Kidney (tissue), 14 donors: ENCODE measurements around the gene ABCC11. TPM values are rescaled to one million over a fixed set of nuclear protein-coding genes. Genes with fewer than 3 reads are reported as not detected.
"Not testable (repeated sequence)": the region's sequence is repeated elsewhere in the genome, so short reads cannot be mapped to it uniquely, and the experiment has no call there.

Experiments used
- DNase-seq, 5 donors: peaks; one replicate each; pipeline ENCODE4 v3.0.0-alpha.2; 2013 to 2020
- FAIRE-seq: peaks from 2 replicates; lab custom pipeline; 2012; peaks lifted over from hg19 to GRCh38; lab: Jason Lieb, UNC
- H3K27ac ChIP-seq, 2 donors: one replicate each; pipeline ENCODE4 v1.7.0; 2013; ENCODE audit warnings: low read depth in 2 of 2, low read length in 2 of 2, inconsistent platforms in 1 of 2
- H3K27me3 ChIP-seq: one replicate; pipeline ENCODE4 v1.7.1; 2013; ENCODE audit warnings: low read length, inconsistent platforms; ENCODE audit not compliant: control insufficient read depth, insufficient read depth
- H3K36me3 ChIP-seq, 3 donors: one replicate each; pipeline versions ENCODE4 v1.7.0 to v1.7.1; 2013; ENCODE audit warnings: low read length in 3 of 3, control low read depth in 1 of 3, inconsistent platforms in 1 of 3; ENCODE audit not compliant: insufficient read depth in 3 of 3, control insufficient read depth in 2 of 3
- H3K4me1 ChIP-seq, 3 donors: one replicate each; pipeline versions ENCODE4 v1.7.0 to v1.7.1; 2013; ENCODE audit warnings: low read length in 3 of 3, inconsistent platforms in 1 of 3, low read depth in 1 of 3; ENCODE audit not compliant: control insufficient read depth in 2 of 3, insufficient read depth in 2 of 3
- H3K4me3 ChIP-seq, 3 donors: one replicate each; pipeline versions ENCODE4 v1.7.0 to v1.8.1; 2013; ENCODE audit warnings: low read length in 3 of 3, control low read depth in 1 of 3, inconsistent platforms in 1 of 3
- H3K9ac ChIP-seq, 3 donors: one replicate each; pipeline versions ENCODE4 v1.7.0 to v1.7.1; 2013; ENCODE audit warnings: low read length in 3 of 3, control low read depth in 1 of 3, inconsistent platforms in 1 of 3
- H3K9me3 ChIP-seq, 3 donors: one replicate each; pipeline versions ENCODE4 v1.7.0 to v1.7.1; 2013; ENCODE audit warnings: low read length in 3 of 3, control low read depth in 1 of 3, inconsistent platforms in 1 of 3; ENCODE audit not compliant: control insufficient read depth in 2 of 3, insufficient read depth in 1 of 3
- CTCF ChIP-seq: IDR thresholded peaks from 3 replicates; pipeline ENCODE4 v1.5.1; 2012; ENCODE audit warnings: mild to moderate bottlenecking, moderate library complexity, borderline replicate concordance; ENCODE audit not compliant: insufficient read depth; ENCODE audit errors: extremely low read depth
- intact Hi-C: fragments of 100-400 bp; cut with DNase I; formaldehyde crosslinking; loops from one replicate; pipeline ENCODE4 v1.11.1; 2022
- polyA plus RNA-seq: library from polyadenylated mRNA; stranded (reverse); fragments of 350-450 nt; fragmentation: Illumina TruSeq; extraction: RNeasy Lipid Tissue Mini Kit (QIAGEN cat#74804); gene quantifications from one replicate; pipeline ENCODE4 v1.2.3, GENCODE V29; 2014; ENCODE audit warnings: low read depth, low replicate concordance; ENCODE audit not compliant: insufficient read depth
- total RNA-seq: library from RNA; stranded (reverse); fragmentation: NEBNext Ultra II Directional; extraction: Animal tissue kit (Norgen Biotek cat#: 25700); gene quantifications from one replicate; pipeline ENCODE4 v1.2.1, GENCODE V29; 2021
- donor health status: control.
- donor health status: control.
- donor health status: control.
- donor health status: control.
- donor health status: control.
- donor health status: DM: yes; HTN: yes; CAD: no.
- donor health status: Normal renal cell carcinoma (clear cell type).

The ABCC11 gene
- total and polyA plus RNA-seq, 2 donors from 2014 or later = 0.09 TPM; not detected in 1

- Histone ChIP-seq H3K4me3 (no peak overlapping the region), H3K27me3 (no peaks in the 10 kb centered on the region), H3K9ac (no peak overlapping the region), H3K4me1 (no peaks in the 10 kb centered on the region), H3K36me3 (no peaks in the 10 kb centered on the region), H3K9me3 (no peaks in the 10 kb centered on the region), H3K27ac (no peak overlapping the region)
- no peak for FAIRE-seq
- intact Hi-C loops = no loop called here
- DNase-seq = no peak
- TF ChIP-seq CTCF = no peak
Measured at GRCh38 chr16:48187779-48188178, 59.6 kb downstream of the ABCC11 start.

GRCh38 chr16:48184681-48185080 is 62.7 kb downstream of the ABCC11 start:
- Histone ChIP-seq H3K4me1 (no peaks in the 10 kb centered on the region), H3K4me3 (no peak overlapping the region), H3K9ac (no peak overlapping the region), H3K9me3 (no peaks in the 10 kb centered on the region), H3K27ac (no peak overlapping the region), H3K27me3 (no peaks in the 10 kb centered on the region), H3K36me3 (no peaks in the 10 kb centered on the region)
- intact Hi-C loops = no loop called here
- TF ChIP-seq CTCF = no peak
- DNase-seq (no peak), FAIRE-seq (no peak)

GRCh38 chr16:48182979-48183537 is 64.3 kb downstream of the ABCC11 start:
- no peak overlapping the region for H3K27ac ChIP-seq
- H3K27me3 ChIP-seq = no peaks in the 10 kb centered on the region
- intact Hi-C loops = no loop called here
- no peak overlapping the region for H3K4me3 ChIP-seq
- no peak for TF ChIP-seq CTCF
- FAIRE-seq (no peak), DNase-seq (no peak)
- H3K4me1 ChIP-seq = no peaks in the 10 kb centered on the region
- no peaks in the 10 kb centered on the region for H3K36me3 ChIP-seq
- no peaks in the 10 kb centered on the region for H3K9me3 ChIP-seq
- H3K9ac ChIP-seq = no peak overlapping the region

GRCh38 chr16:48181746-48182520 is 65.4 kb downstream of the ABCC11 start:
- H3K27ac ChIP-seq, H3K36me3 ChIP-seq, H3K9me3 ChIP-seq, H3K4me3 ChIP-seq, FAIRE-seq, H3K27me3 ChIP-seq, H3K4me1 ChIP-seq, intact Hi-C loops, H3K9ac ChIP-seq, DNase-seq: not testable (repeated sequence)
